ENCODE measurements around the gene BIN1. TPM values are rescaled to one million over a fixed set of nuclear protein-coding genes. Genes with fewer than 3 reads are reported as not detected.

BIN1 gene
- total RNA-seq, 1 experiment from 2014 or later, result 198 TPM

GRCh38 chr2:127149384-127149783, 42.4 kb upstream of the BIN1 start:
- no peak overlapping the region for H3K4me3 Mint-ChIP-seq (ENCODE audit: unreplicated experiment)
- CTCF ChIA-PET, result no interaction called here
- no peak for TF ChIP-seq CTCF (IDR thresholded peaks at IDR 0.05; ENCODE audit: insufficient read depth in 1 of 2, low read depth in 1 of 2, low read length in 1 of 2, severe bottlenecking in 1 of 2, unreplicated experiment in 1 of 2)
- Histone ChIP-seq H3K4me1 (no peaks in the 10 kb centered on the region), H3K27me3 (replicated peaks; ENCODE audit: control insufficient read depth, insufficient read depth, low read length) (no peaks in the 10 kb centered on the region), H3K4me3 (ENCODE audit: low read depth, low read length) (no peak overlapping the region), H3K9me3 (peaks cover 7% of the 10 kb centered on the region; the same call in 1 of the 2 replicates), H3K36me3 (ENCODE audit: control insufficient read depth, insufficient read depth, low read length) (no peaks in the 10 kb centered on the region)
- H3K4me1 Mint-ChIP-seq (ENCODE audit: low read depth, unreplicated experiment), result peaks cover under 1% of the 10 kb centered on the region
- POLR2A ChIA-PET, result no interaction called here
- intact Hi-C loops (cut with micrococcal nuclease; ENCODE audit: unreplicated experiment), result no loop called here
- no peaks in the 10 kb centered on the region for H3K36me3 Mint-ChIP-seq (ENCODE audit: insufficient read depth, unreplicated experiment)
- H3K9me3 Mint-ChIP-seq (ENCODE audit: unreplicated experiment), result peaks cover 10% of the 10 kb centered on the region
- no peak for DNase-seq
- no peak overlapping the region for H3K27ac Mint-ChIP-seq (ENCODE audit: unreplicated experiment)
- no peaks in the 10 kb centered on the region for H3K27me3 Mint-ChIP-seq (ENCODE audit: insufficient read depth, unreplicated experiment)
- BruUV-seq (replicated peaks), result no TSS peak

DNA sequence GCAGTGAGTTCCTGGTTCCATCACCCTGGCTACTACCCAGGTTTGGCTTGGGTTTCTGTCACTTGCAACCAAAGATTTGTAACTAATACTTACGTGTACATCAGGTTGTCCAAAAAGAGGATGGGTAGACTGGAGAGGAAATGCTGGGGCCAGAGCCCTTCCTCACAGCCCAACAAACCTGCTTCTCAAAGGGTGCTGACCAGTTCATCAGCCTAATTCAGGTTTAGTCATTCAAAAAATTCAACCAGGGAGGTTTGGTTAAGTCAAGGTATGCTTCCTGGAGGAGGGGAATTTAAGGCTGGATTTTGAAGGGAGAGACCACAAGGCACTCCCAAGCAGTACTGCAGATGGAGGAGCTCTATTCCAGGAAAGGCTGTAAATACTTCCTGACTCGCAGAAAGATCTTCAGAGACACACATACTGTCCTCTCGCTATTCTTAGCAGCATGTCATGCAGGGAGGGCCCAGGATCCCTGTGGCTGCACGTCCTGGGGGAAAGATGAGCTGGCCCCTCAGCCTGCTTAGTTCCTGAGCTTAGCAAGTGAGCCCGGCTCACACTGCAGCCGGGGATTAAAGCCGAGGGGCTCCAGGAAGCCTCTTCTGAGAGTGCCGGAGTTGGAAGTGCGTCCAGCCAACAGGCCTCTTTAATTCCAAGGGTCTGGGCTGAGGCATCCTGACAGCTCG, 40.0 kb upstream of the BIN1 start:
- intact Hi-C loops (cut with micrococcal nuclease; ENCODE audit: unreplicated experiment), result no loop called here
- H3K4me3 ChIP-seq (ENCODE audit: low read depth, low read length), result no peak overlapping the region
- BruUV-seq (replicated peaks), result no TSS peak
- peaks cover 7% of the 10 kb centered on the region; the same call in 1 of the 2 replicates for H3K9me3 ChIP-seq
- CTCF ChIA-PET, result interaction anchor here (0.8 kb wide), 1 partner anchor 79 kb away, joined by 3 read pairs; no protein-coding TSS in a partner anchor
- DNase-seq, result no peak
- no peaks in the 10 kb centered on the region for H3K4me1 ChIP-seq
- no peaks in the 10 kb centered on the region for H3K36me3 ChIP-seq (ENCODE audit: control insufficient read depth, insufficient read depth, low read length)
- Mint-ChIP-seq H3K9me3 (ENCODE audit: unreplicated experiment) (peaks cover 10% of the 10 kb centered on the region), H3K36me3 (ENCODE audit: insufficient read depth, unreplicated experiment) (no peaks in the 10 kb centered on the region), H3K4me1 (ENCODE audit: low read depth, unreplicated experiment) (peaks cover 9% of the 10 kb centered on the region), H3K27ac (ENCODE audit: unreplicated experiment) (no peak overlapping the region), H3K4me3 (ENCODE audit: unreplicated experiment) (no peak overlapping the region), H3K27me3 (ENCODE audit: insufficient read depth, unreplicated experiment) (no peaks in the 10 kb centered on the region)
- TF ChIP-seq CTCF (IDR thresholded peaks at IDR 0.05; ENCODE audit: insufficient read depth in 1 of 2, low read depth in 1 of 2, low read length in 1 of 2, severe bottlenecking in 1 of 2, unreplicated experiment in 1 of 2), result no peak
- no peaks in the 10 kb centered on the region for H3K27me3 ChIP-seq (replicated peaks; ENCODE audit: control insufficient read depth, insufficient read depth, low read length)
- POLR2A ChIA-PET, result no interaction called here

- Mint-ChIP-seq H3K27ac (ENCODE audit: unreplicated experiment) (no peak overlapping the region), H3K4me1 (ENCODE audit: low read depth, unreplicated experiment) (peaks cover 9% of the 10 kb centered on the region), H3K4me3 (ENCODE audit: unreplicated experiment) (no peak overlapping the region), H3K36me3 (ENCODE audit: insufficient read depth, unreplicated experiment) (no peaks in the 10 kb centered on the region), H3K27me3 (ENCODE audit: insufficient read depth, unreplicated experiment) (no peaks in the 10 kb centered on the region), H3K9me3 (ENCODE audit: unreplicated experiment) (peaks cover 10% of the 10 kb centered on the region)
- H3K9me3 ChIP-seq, result peaks cover 7% of the 10 kb centered on the region; the same call in 1 of the 2 replicates
- DNase-seq, result no peak
- H3K4me1 ChIP-seq, result no peaks in the 10 kb centered on the region
- ChIA-PET POLR2A (interaction anchor here (1.1 kb wide), 1 partner anchor 39 kb away, joined by 3 read pairs; the partner anchor contains the start of gene BIN1), CTCF (interaction anchor here (0.5 kb wide), 1 partner anchor 41 kb away, joined by 4 read pairs; no protein-coding TSS in a partner anchor)
- no peaks in the 10 kb centered on the region for H3K36me3 ChIP-seq (ENCODE audit: control insufficient read depth, insufficient read depth, low read length)
- H3K27me3 ChIP-seq (replicated peaks; ENCODE audit: control insufficient read depth, insufficient read depth, low read length), result no peaks in the 10 kb centered on the region
- H3K4me3 ChIP-seq (ENCODE audit: low read depth, low read length), result no peak overlapping the region
- BruUV-seq (replicated peaks), result no TSS peak
- no peak for TF ChIP-seq CTCF (IDR thresholded peaks at IDR 0.05; ENCODE audit: insufficient read depth in 1 of 2, low read depth in 1 of 2, low read length in 1 of 2, severe bottlenecking in 1 of 2, unreplicated experiment in 1 of 2)
- intact Hi-C loops (cut with micrococcal nuclease; ENCODE audit: unreplicated experiment), result no loop called here
Measured at GRCh38 chr2:127146071-127146725, 39.2 kb upstream of the BIN1 start.

Data from Caco-2 (cell line).